HepG2 (cell line): ENCODE results near the gene DBN1. TPM values are rescaled to one million over a fixed set of nuclear protein-coding genes. Genes with fewer than 3 reads are reported as not detected.

Experiments used
- ARID2 ChIP-seq: sonication (generic); formaldehyde crosslinking; IDR thresholded peaks from 2 replicates; pipeline ENCODE4 v1.8.1; 2022; ENCODE audit warnings: mild to moderate bottlenecking, missing genetic modification reagents, borderline replicate concordance
- BCL6 ChIP-seq: IDR thresholded peaks from 2 replicates; pipeline ENCODE4 v1.6.1; 2016; ENCODE audit warnings: missing genetic modification reagents, missing compliant biosample characterization
- GATAD2A ChIP-seq: IDR thresholded peaks from 2 replicates; pipeline ENCODE4 v1.6.1; 2016
- HOXA3 ChIP-seq: sonication (generic); formaldehyde crosslinking; IDR thresholded peaks from 2 replicates; pipeline ENCODE4 v1.5.0; 2020; ENCODE audit warnings: missing genetic modification reagents
- KAT2B ChIP-seq: fragments of 150-350 bp; IDR thresholded peaks from 2 replicates; pipeline ENCODE4 v1.6.1; 2014; ENCODE audit warnings: low read depth, low read length, borderline replicate concordance
- KMT2A ChIP-seq: sonication (generic); formaldehyde crosslinking; IDR thresholded peaks from 2 replicates; pipeline ENCODE4 v1.4.0; 2020; ENCODE audit warnings: missing genetic modification reagents
- PPARG ChIP-seq: conservative IDR thresholded peaks from 2 replicates; pipeline ENCODE4 v1.6.1; 2016; ENCODE audit warnings: missing biosample characterization, missing genetic modification reagents
- SRY ChIP-seq: sonication (generic); formaldehyde crosslinking; IDR thresholded peaks from 2 replicates; pipeline ENCODE4 v1.8.0; 2022; ENCODE audit warnings: mild to moderate bottlenecking, missing genetic modification reagents
- THAP8 ChIP-seq: sonication (generic); formaldehyde crosslinking; IDR thresholded peaks from 2 replicates; pipeline ENCODE4 v1.5.1; 2020; ENCODE audit warnings: missing genetic modification reagents, mild to moderate bottlenecking, borderline replicate concordance
- USF2 ChIP-seq, 2 experiments: sonication (generic) in 1 of 2; formaldehyde crosslinking in 1 of 2; IDR thresholded peaks; 2 replicates each; pipeline versions ENCODE4 v1.5.1 to v1.6.1; 2011 to 2020; ENCODE audit warnings: borderline replicate concordance in 1 of 2, low read depth in 1 of 2, low read length in 1 of 2, mild to moderate bottlenecking in 1 of 2, missing genetic modification reagents in 1 of 2, moderate library complexity in 1 of 2
- ZBTB8A ChIP-seq: sonication (generic); formaldehyde crosslinking; IDR thresholded peaks from 2 replicates; pipeline ENCODE4 v1.4.0; 2020; ENCODE audit warnings: mild to moderate bottlenecking, low read depth, missing genetic modification reagents, borderline replicate concordance
- ZNF121 ChIP-seq: sonication (generic); formaldehyde crosslinking; IDR thresholded peaks from 2 replicates; pipeline ENCODE4 v1.5.0; 2020; ENCODE audit warnings: mild to moderate bottlenecking, missing genetic modification reagents
- ZNF17 ChIP-seq: sonication (generic); formaldehyde crosslinking; IDR thresholded peaks from 2 replicates; pipeline ENCODE4 v1.5.0; 2020; ENCODE audit warnings: mild to moderate bottlenecking, missing genetic modification reagents
- ZNF33B ChIP-seq: sonication (generic); formaldehyde crosslinking; IDR thresholded peaks from 2 replicates; pipeline ENCODE4 v1.5.1; 2020; ENCODE audit warnings: mild to moderate bottlenecking, missing genetic modification reagents
- ZNF446 ChIP-seq: sonication (generic); formaldehyde crosslinking; IDR thresholded peaks from 2 replicates; pipeline ENCODE4 v1.5.0; 2020; ENCODE audit warnings: mild to moderate bottlenecking, missing genetic modification reagents
- ZNF501 ChIP-seq: sonication (generic); formaldehyde crosslinking; IDR thresholded peaks from 2 replicates; pipeline ENCODE4 v1.5.1; 2020; ENCODE audit warnings: mild to moderate bottlenecking, moderate library complexity, missing genetic modification reagents
- ZNF510 ChIP-seq: sonication (generic); formaldehyde crosslinking; IDR thresholded peaks from 2 replicates; pipeline ENCODE4 v1.4.0; 2020; ENCODE audit warnings: low read depth, mild to moderate bottlenecking, missing genetic modification reagents
- ZNF530 ChIP-seq: sonication (generic); formaldehyde crosslinking; IDR thresholded peaks from 2 replicates; pipeline ENCODE4 v1.5.0; 2020; ENCODE audit warnings: low read depth, mild to moderate bottlenecking, missing genetic modification reagents
- ZNF564 ChIP-seq: sonication (generic); formaldehyde crosslinking; IDR thresholded peaks from 2 replicates; pipeline ENCODE4 v1.8.1; 2023; ENCODE audit warnings: mild to moderate bottlenecking, missing genetic modification reagents
- ZNF816 ChIP-seq: sonication (generic); formaldehyde crosslinking; IDR thresholded peaks from 2 replicates; pipeline ENCODE4 v1.8.0; 2022; ENCODE audit warnings: missing genetic modification reagents, mild to moderate bottlenecking, borderline replicate concordance
- polyA plus RNA-seq, 8 experiments: library from polyadenylated mRNA; depleted of rRNA in 3 of 8; stranded (reverse) in 7 of 8; unstranded in 1 of 8; fragments of >200 nt; fragmentation: Illumina TruSeq in 4 of 8; extraction: Trizol in 4 of 8; gene quantifications; 2 replicates each; pipeline versions ENCODE4 v1.2.1 to v1.2.3, GENCODE V29; 2011 to 2016; ENCODE audit warnings: low read depth in 4 of 8, missing spikeins in 1 of 8, mixed read lengths in 1 of 8; ENCODE audit not compliant: insufficient read depth in 1 of 8
- total RNA-seq, 5 experiments: library from RNA; depleted of rRNA; stranded (reverse); fragments of >200 nt; fragmentation: Illumina TruSeq; extraction: Trizol; gene quantifications; 2 replicates each; pipeline ENCODE4 v1.2.3, GENCODE V29; 2016; ENCODE audit warnings: low read depth in 1 of 5
- TF ChIP-seq, protein P1 (sequence below): sonication (generic); formaldehyde crosslinking; IDR thresholded peaks from 2 replicates; pipeline ENCODE4 v1.4.0; 2020; ENCODE audit warnings: missing genetic modification reagents, mild to moderate bottlenecking, borderline replicate concordance

DBN1 gene
- total and polyA plus RNA-seq, 2 of the 13 experiments (the other 11 are each of a cell fraction or from before 2014, with no cell fraction given) = 27.0 to 37.3 TPM

DNA sequence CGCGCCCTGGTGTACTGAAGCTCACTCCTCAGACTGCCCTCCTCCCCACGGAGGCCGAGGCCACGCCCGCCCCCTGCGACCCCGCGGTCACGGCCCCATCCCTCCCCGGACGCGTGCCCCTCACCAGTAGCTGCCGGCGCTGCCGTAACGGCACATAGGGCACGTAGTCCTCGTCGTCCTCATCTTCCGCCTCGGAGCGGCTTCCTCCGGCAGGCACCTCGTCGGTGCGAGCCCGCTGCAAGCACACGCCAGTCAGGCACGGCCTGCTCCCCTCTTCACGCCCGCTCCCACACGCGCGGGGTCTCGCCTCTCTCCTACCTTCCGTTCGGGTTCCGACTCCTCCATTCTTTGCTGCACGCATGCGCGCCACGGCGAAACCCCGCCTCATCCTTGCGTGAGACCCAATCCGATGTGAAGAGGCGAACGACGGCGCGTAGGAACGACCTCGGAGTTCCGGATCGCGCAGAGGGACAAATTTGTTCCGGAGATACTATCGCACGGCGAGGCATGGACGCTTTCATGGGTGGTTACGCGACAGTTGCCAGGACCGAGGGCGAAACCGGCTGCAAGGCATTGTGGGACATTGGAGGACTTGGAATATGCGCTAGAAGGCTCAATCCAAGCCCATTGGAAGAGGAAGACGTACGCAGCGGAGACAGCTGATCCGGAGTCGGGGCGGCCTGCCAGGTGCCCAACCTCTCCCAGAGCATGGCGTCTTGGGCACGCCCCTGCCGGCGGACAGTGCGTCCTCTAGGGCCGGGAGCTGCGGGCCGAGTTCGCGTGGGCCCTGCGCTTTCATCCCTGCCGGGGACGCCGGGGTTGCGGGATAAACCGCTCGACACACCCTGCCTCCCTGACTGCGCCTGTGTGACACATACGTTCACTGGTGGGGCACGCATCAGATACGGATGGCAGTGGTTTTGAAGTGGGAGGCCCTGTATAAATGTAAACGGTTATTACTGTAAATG is 43.5 kb upstream of the DBN1 start, which contains the start of gene DDX41 (continued):
- TF ChIP-seq ZNF17 = no peak
- no peak for TF ChIP-seq USF2 (IDR thresholded peaks at IDR 0.05; ENCODE audit: low read depth, low read length)
- TF ChIP-seq USF2 (CRISPR knock-in tag; IDR thresholded peaks at IDR 0.05; ENCODE audit: borderline replicate concordance) = no peak; the same call in 1 of the 2 replicates
- peak; percentile 83; the same call in 1 of the 2 replicates for TF ChIP-seq ZNF564 (CRISPR knock-in tag)
- TF ChIP-seq GATAD2A (CRISPR knock-in tag) = peak; percentile 85
- TF ChIP-seq ZNF33B (CRISPR knock-in tag) = 0 out of 2 replicates have a peak, but pooled peaks have one; percentile 55
- 0 out of 2 replicates have a peak, but pooled peaks have one; percentile 39 for TF ChIP-seq BCL6 (CRISPR knock-in tag)
- TF ChIP-seq ZNF510 (CRISPR knock-in tag) = peak; percentile 87
- peak; percentile 96 for TF ChIP-seq HOXA3 (CRISPR knock-in tag)
- TF ChIP-seq KMT2A (CRISPR knock-in tag) = peak; percentile 96
- TF ChIP-seq PPARG (CRISPR knock-in tag) = peak; percentile 68
- TF ChIP-seq ZNF816 (CRISPR knock-in tag) = no peak
- TF ChIP-seq, protein P1, sequence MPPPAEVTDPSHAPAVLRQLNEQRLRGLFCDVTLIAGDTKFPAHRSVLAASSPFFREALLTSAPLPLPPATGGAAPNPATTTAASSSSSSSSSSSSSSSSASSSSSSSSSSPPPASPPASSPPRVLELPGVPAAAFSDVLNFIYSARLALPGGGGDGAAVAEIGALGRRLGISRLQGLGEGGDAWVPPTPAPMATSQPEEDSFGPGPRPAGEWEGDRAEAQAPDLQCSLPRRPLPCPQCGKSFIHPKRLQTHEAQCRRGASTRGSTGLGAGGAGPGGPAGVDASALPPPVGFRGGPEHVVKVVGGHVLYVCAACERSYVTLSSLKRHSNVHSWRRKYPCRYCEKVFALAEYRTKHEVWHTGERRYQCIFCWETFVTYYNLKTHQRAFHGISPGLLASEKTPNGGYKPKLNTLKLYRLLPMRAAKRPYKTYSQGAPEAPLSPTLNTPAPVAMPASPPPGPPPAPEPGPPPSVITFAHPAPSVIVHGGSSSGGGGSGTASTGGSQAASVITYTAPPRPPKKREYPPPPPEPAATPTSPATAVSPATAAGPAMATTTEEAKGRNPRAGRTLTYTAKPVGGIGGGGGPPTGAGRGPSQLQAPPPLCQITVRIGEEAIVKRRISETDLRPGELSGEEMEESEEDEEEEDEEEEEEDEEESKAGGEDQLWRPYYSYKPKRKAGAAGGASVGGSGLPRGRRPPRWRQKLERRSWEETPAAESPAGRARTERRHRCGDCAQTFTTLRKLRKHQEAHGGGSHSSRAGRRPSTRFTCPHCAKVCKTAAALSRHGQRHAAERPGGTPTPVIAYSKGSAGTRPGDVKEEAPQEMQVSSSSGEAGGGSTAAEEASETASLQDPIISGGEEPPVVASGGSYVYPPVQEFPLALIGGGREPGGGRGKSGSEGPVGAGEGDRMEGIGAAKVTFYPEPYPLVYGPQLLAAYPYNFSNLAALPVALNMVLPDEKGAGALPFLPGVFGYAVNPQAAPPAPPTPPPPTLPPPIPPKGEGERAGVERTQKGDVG = no peak
- TF ChIP-seq SRY = peak; percentile 83
- TF ChIP-seq ZNF530 (CRISPR knock-in tag) = no peak
- no peak for TF ChIP-seq ZNF121 (CRISPR knock-in tag)
- 0 out of 2 replicates have a peak, but pooled peaks have one; percentile 39 for TF ChIP-seq ARID2
- peak; percentile 72 for TF ChIP-seq ZNF501 (CRISPR knock-in tag)
- no peak for TF ChIP-seq ZBTB8A (CRISPR knock-in tag)
- no peak for TF ChIP-seq THAP8
- TF ChIP-seq KAT2B = no peak
- no peak for TF ChIP-seq ZNF446 (CRISPR knock-in tag)
